Lower leg skin (tissue), 4 donors: Measurements from ENCODE around the gene MYBPH. TPM values are rescaled to one million over a fixed set of nuclear protein-coding genes. Genes with fewer than 3 reads are reported as not detected.

Experiments
- DNase-seq, 2 donors: peaks; one replicate each; pipeline ENCODE4 v3.0.0-alpha.2; 2019; ENCODE audit warnings: low spot score in 2 of 2
- H3K4me3 ChIP-seq: fragments of 200-600 bp; sonication (generic); 2 replicates; pipeline ENCODE4 v1.5.1; 2017; ENCODE audit warnings: mild to moderate bottlenecking, low read depth; ENCODE audit not compliant: poor library complexity, severe bottlenecking
- CTCF ChIP-seq, 3 donors: fragments of 450-650 bp; IDR thresholded peaks; one replicate each; pipeline ENCODE4 v1.5.1; 2016; ENCODE audit warnings: antibody characterized with exemption in 3 of 3, mild to moderate bottlenecking in 3 of 3, moderate library complexity in 2 of 3
- POLR2A ChIP-seq, 2 donors: fragments of 450-650 bp; IDR thresholded peaks; one replicate each; pipeline ENCODE4 v1.6.1; 2016 to 2017; ENCODE audit warnings: antibody characterized with exemption in 2 of 2, mild to moderate bottlenecking in 1 of 2, moderate library complexity in 1 of 2
- WGBS, 2 donors: methylation state at CpG; one replicate each; pipeline ENCODE4 v1.1.5; 2018; 5-methylcytosine and 5-hydroxymethylcytosine counted together
- intact Hi-C: fragments of 100-400 bp; cut with DNase I; formaldehyde crosslinking; loops from one replicate; pipeline ENCODE4 v1.15.0; 2023; ENCODE audit warnings: low total_unique reads
- total RNA-seq, 4 donors: library from RNA; depleted of rRNA; stranded (reverse); fragments of >200 nt; gene quantifications; one replicate each; pipeline ENCODE4 v1.1.0, GENCODE V29; 2016

Gene MYBPH
- total RNA-seq, 4 donors from 2014 or later: not detected

GRCh38 chr1:203199816-203200571, 24.4 kb upstream of the MYBPH start:
- intact Hi-C loops: no loop called here
- TF ChIP-seq POLR2A (IDR thresholded peaks at IDR 0.05) (no peak), CTCF (IDR thresholded peaks at IDR 0.05) (no peak)
- WGBS, 2 donors: 26 to 44% methylated on average over 8 of the region's 8 CpGs
- no peak overlapping the region for H3K4me3 ChIP-seq
- peak in 1 of 2 donors; percentile 65 for DNase-seq

DNA sequence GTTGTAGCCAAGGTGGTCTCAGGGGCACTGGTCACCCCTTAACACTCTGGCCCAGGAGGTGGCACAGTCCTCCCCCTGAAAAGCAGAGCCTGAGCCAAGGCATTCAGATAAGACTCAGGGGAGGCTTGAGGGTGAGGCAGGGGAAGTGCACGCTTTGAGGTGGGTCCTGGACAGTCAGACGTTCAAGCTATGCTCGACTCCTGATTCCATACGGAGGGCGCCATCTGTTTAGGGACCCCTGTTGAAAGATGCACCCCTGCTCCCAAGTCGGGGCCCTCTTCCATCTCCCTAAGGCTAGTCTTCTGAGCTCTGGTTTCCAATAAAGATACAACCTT, 23.8 kb upstream of the MYBPH start:
- WGBS, 2 donors: 82 to 91% methylated on average over 6 of the region's 6 CpGs
- DNase-seq: peak in 1 of 2 donors; percentile 82
- H3K4me3 ChIP-seq: no peak overlapping the region
- no peak for TF ChIP-seq POLR2A (IDR thresholded peaks at IDR 0.05)
- TF ChIP-seq CTCF (IDR thresholded peaks at IDR 0.05): no peak
- intact Hi-C loops: no loop called here

DNA sequence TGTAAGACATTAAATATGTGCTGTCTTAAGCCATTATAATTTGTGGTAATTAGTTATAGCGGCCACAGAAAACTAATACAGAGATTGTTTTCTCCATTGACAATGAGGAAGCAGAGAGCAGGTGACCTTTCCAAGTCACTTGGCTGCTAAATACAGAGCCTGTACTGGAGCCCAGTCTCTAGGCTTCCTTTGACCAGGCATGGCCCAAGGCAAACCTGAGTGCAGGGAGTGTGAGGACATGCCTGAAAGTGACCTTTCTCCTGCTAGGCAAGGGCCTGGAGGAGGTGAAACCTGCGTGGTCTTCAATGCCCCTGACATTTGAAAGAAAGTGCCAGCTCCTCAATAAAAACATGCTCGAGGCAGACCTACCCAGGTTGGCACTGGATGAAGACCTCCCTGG, 23.4 kb upstream of the MYBPH start:
- intact Hi-C loops: no loop called here
- no peak for DNase-seq
- 83 to 89% methylated on average over 3 of the region's 3 CpGs for WGBS, 2 donors
- H3K4me3 ChIP-seq: no peak overlapping the region
- TF ChIP-seq POLR2A (IDR thresholded peaks at IDR 0.05) (no peak), CTCF (IDR thresholded peaks at IDR 0.05) (no peak)

GRCh38 chr1:203197625-203198024, 22.0 kb upstream of the MYBPH start:
- no peak overlapping the region for H3K4me3 ChIP-seq
- intact Hi-C loops: no loop called here
- TF ChIP-seq POLR2A (IDR thresholded peaks at IDR 0.05): no peak
- TF ChIP-seq CTCF (IDR thresholded peaks at IDR 0.05): no peak
- no peak for DNase-seq
- WGBS, 2 donors: 49 to 60% methylated on average over 3 of the region's 3 CpGs

DNA sequence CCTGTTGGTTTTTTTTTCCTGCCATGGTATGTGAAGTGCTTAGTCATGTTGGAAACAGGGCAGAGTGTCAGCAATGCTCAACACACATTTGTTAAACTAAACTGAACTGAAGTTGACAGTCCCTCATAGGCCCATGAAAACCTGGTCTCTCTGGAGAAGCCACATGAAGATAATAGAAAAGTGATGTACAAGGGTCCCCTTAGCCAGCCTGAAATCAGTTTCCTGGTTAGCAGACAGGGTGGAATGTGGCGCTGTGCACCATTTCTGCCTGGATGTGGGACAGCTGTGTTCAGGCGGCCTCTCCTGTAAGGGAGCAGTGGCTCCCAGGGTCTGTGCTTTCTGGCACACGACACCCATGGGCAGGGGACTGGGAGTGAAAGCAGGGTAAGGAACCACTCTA, 20.7 kb upstream of the MYBPH start:
- WGBS, 2 donors: 89 to 90% methylated on average over 3 of the region's 3 CpGs
- TF ChIP-seq CTCF (IDR thresholded peaks at IDR 0.05) (no peak), POLR2A (IDR thresholded peaks at IDR 0.05) (no peak)
- intact Hi-C loops: no loop called here
- H3K4me3 ChIP-seq: no peak overlapping the region
- DNase-seq: peak in 1 of 2 donors; percentile 61

GRCh38 chr1:203190949-203191348, 15.3 kb upstream of the MYBPH start:
- DNase-seq: no peak
- intact Hi-C loops: no loop called here
- no peak overlapping the region for H3K4me3 ChIP-seq
- no peak for TF ChIP-seq POLR2A (IDR thresholded peaks at IDR 0.05)
- no peak for TF ChIP-seq CTCF (IDR thresholded peaks at IDR 0.05)
- WGBS, 2 donors: 95 to 96% methylated on average over 2 of the region's 2 CpGs
